Sigmoid colon (tissue), 7 donors: Measurements from ENCODE around the gene SAP30. TPM values are rescaled to one million over a fixed set of nuclear protein-coding genes. Genes with fewer than 3 reads are reported as not detected.

Source experiments
- DNase-seq: peaks from one replicate; pipeline ENCODE4 v3.0.0-alpha.2; 2019
- H3K27ac ChIP-seq, 4 donors: fragments of 200-600 bp; sonication (generic); one replicate each; pipeline ENCODE4 v1.5.1; 2016 to 2019; ENCODE audit warnings: mild to moderate bottlenecking in 1 of 4
- H3K27me3 ChIP-seq, 3 donors: fragments of 200-600 bp; sonication (generic); one replicate each; pipeline ENCODE4 v1.5.1; 2019; ENCODE audit warnings: mild to moderate bottlenecking in 1 of 3
- H3K36me3 ChIP-seq, 4 donors: fragments of 200-600 bp; sonication (generic); one replicate each; pipeline ENCODE4 v1.5.1; 2016 to 2019
- H3K4me1 ChIP-seq, 4 donors: fragments of 200-600 bp; sonication (generic); one replicate each; pipeline ENCODE4 v1.5.1; 2017 to 2019
- H3K4me3 ChIP-seq, 4 donors: fragments of 200-600 bp; sonication (generic); one replicate each; pipeline ENCODE4 v1.5.1; 2017 to 2019; ENCODE audit warnings: mild to moderate bottlenecking in 2 of 4, moderate library complexity in 1 of 4
- H3K9me3 ChIP-seq, 4 donors: fragments of 200-600 bp in 3 of 4; sonication (generic) in 3 of 4; one replicate each; pipeline versions ENCODE4 v1.5.1 to v1.6.1; 2013 to 2019
- CTCF ChIP-seq, 4 experiments: fragments of 450-650 bp in 3 of 4; fragments of 200-600 bp in 1 of 4; IDR thresholded peaks; one replicate each; pipeline ENCODE4 v1.5.1; 2016 to 2019; ENCODE audit warnings: antibody characterized with exemption in 4 of 4, mild to moderate bottlenecking in 3 of 4, moderate library complexity in 2 of 4
- EP300 ChIP-seq, 4 donors: sonication (generic); formaldehyde crosslinking; IDR thresholded peaks; one replicate each; pipeline ENCODE4 v1.6.1; 2017; ENCODE audit warnings: antibody characterized with exemption in 4 of 4
- POLR2A ChIP-seq, 2 donors: fragments of 450-650 bp; IDR thresholded peaks; one replicate each; pipeline ENCODE4 v1.6.1; 2016; ENCODE audit warnings: antibody characterized with exemption in 2 of 2, mild to moderate bottlenecking in 2 of 2, moderate library complexity in 2 of 2
- POLR2AphosphoS5 ChIP-seq, 4 donors: sonication (generic); formaldehyde crosslinking; IDR thresholded peaks; one replicate each; pipeline ENCODE4 v1.6.1; 2017; ENCODE audit warnings: antibody characterized with exemption in 4 of 4
- WGBS, 2 donors: extraction: QIAGEN DNeasy Blood & Tissue Kit; methylation state at CpG; one replicate each; pipeline ENCODE4 v1.1.7; 2013; 5-methylcytosine and 5-hydroxymethylcytosine counted together
- intact Hi-C: fragments of 100-400 bp; cut with DNase I; formaldehyde crosslinking; loops from one replicate; pipeline ENCODE4 v1.15.1; 2023
- polyA plus RNA-seq, 3 donors: library from polyadenylated mRNA; stranded (reverse); fragments of 200-250 nt; gene quantifications; one replicate each; pipeline ENCODE4 v1.2.3, GENCODE V29; 2013
- total RNA-seq, 4 donors: library from RNA; depleted of rRNA; stranded (reverse); fragments of >200 nt; gene quantifications; one replicate each; pipeline ENCODE4 v1.1.0, GENCODE V29; 2016
- donor health status: healthy with polysubstance abuse.
- donor health status: Bipolar disorder and iron deficiency.
- donor health status: healthy.

The SAP30 gene
- total and polyA plus RNA-seq, 7 donors: 7.2 to 61.4 (median 39.6) TPM

- Histone ChIP-seq H3K9me3 (no peaks in the 10 kb centered on the region), H3K4me3 (no peak overlapping the region), H3K27ac (peak overlapping the region in 3 of 4 donors; percentile 11 to 39 (median 14)), H3K36me3 (peaks cover 0 to 10% (median 0%) of the 10 kb centered on the region in 4 donors), H3K4me1 (peaks cover 0 to 6% (median 0%) of the 10 kb centered on the region in 4 donors), H3K27me3 (no peaks in the 10 kb centered on the region)
- no peak for TF ChIP-seq POLR2A (IDR thresholded peaks at IDR 0.05)
- no peak for TF ChIP-seq EP300 (IDR thresholded peaks at IDR 0.05)
- peak in 1 of 4 donors; percentile 10 for TF ChIP-seq POLR2AphosphoS5 (IDR thresholded peaks at IDR 0.05)
- TF ChIP-seq CTCF (IDR thresholded peaks at IDR 0.05): no peak
- intact Hi-C loops: no loop called here
- no peak for DNase-seq
- 45 to 47% methylated on average over 2 of the region's 2 CpGs for WGBS, 2 donors
Measured at GRCh38 chr4:173410079-173410478, 39.3 kb downstream of the SAP30 start.

- H3K4me1 ChIP-seq: peaks cover 0 to 6% (median 0%) of the 10 kb centered on the region in 4 donors
- TF ChIP-seq POLR2AphosphoS5 (IDR thresholded peaks at IDR 0.05) (peak in 1 of 4 donors; percentile 5), POLR2A (IDR thresholded peaks at IDR 0.05) (no peak), CTCF (IDR thresholded peaks at IDR 0.05) (no peak), EP300 (IDR thresholded peaks at IDR 0.05) (peak in 2 of 4 donors; percentile 22 to 24)
- H3K27ac ChIP-seq: peak overlapping the region in 3 of 4 donors; percentile 2 to 39 (median 11)
- no peak overlapping the region for H3K4me3 ChIP-seq
- no peak for DNase-seq
- no peaks in the 10 kb centered on the region for H3K9me3 ChIP-seq
- H3K27me3 ChIP-seq: no peaks in the 10 kb centered on the region
- intact Hi-C loops: no loop called here
- H3K36me3 ChIP-seq: no peaks in the 10 kb centered on the region
- 50 to 57% methylated on average over 4 of the region's 4 CpGs for WGBS, 2 donors
Measured at GRCh38 chr4:173411106-173411693, 40.4 kb downstream of the SAP30 start.

GRCh38 chr4:173413036-173413435, 42.3 kb downstream of the SAP30 start:
- intact Hi-C loops: no loop called here
- no peak for DNase-seq
- peak overlapping the region in 1 of 4 donors; percentile 44 for H3K27ac ChIP-seq
- peaks cover 0 to 6% (median 0%) of the 10 kb centered on the region in 4 donors for H3K4me1 ChIP-seq
- no peaks in the 10 kb centered on the region for H3K9me3 ChIP-seq
- no peaks in the 10 kb centered on the region for H3K27me3 ChIP-seq
- no peak overlapping the region for H3K4me3 ChIP-seq
- TF ChIP-seq POLR2AphosphoS5 (IDR thresholded peaks at IDR 0.05) (peak in 3 of 4 donors; percentile 6 to 37 (median 22)), EP300 (IDR thresholded peaks at IDR 0.05) (peak in 3 of 4 donors; percentile 35 to 55 (median 48)), CTCF (IDR thresholded peaks at IDR 0.05) (no peak), POLR2A (IDR thresholded peaks at IDR 0.05) (no peak)
- WGBS, 2 donors: 32 to 60% methylated on average over 1 of the region's 1 CpG
- H3K36me3 ChIP-seq: no peaks in the 10 kb centered on the region

- Histone ChIP-seq H3K4me3 (no peak overlapping the region), H3K27ac (peak overlapping the region in 3 of 4 donors; percentile 2 to 67 (median 52)), H3K4me1 (peaks cover 0 to 6% (median 0%) of the 10 kb centered on the region in 4 donors), H3K36me3 (peaks cover 0 to 4% (median 0%) of the 10 kb centered on the region in 4 donors), H3K27me3 (no peaks in the 10 kb centered on the region), H3K9me3 (no peaks in the 10 kb centered on the region)
- TF ChIP-seq POLR2AphosphoS5 (IDR thresholded peaks at IDR 0.05): no peak
- no peak for TF ChIP-seq CTCF (IDR thresholded peaks at IDR 0.05)
- TF ChIP-seq EP300 (IDR thresholded peaks at IDR 0.05): no peak
- TF ChIP-seq POLR2A (IDR thresholded peaks at IDR 0.05): no peak
- intact Hi-C loops: no loop called here
- 88 to 89% methylated on average over 3 of the region's 3 CpGs for WGBS, 2 donors
- DNase-seq: no peak
Measured at GRCh38 chr4:173414456-173414855, 43.7 kb downstream of the SAP30 start.
